Mucosa of rectum (tissue), 2 donors: ENCODE data around the gene CLK2.
"Not testable (repeated sequence)": the region's sequence is repeated elsewhere in the genome, so short reads cannot be mapped to it uniquely, and the experiment has no call there.

Experiments
- H3K27ac ChIP-seq, 2 donors: one replicate each; pipeline ENCODE4 v1.7.0; 2013; ENCODE audit warnings: inconsistent platforms in 2 of 2, low read depth in 2 of 2, low read length in 2 of 2
- H3K27me3 ChIP-seq, 2 donors: one replicate each; pipeline ENCODE4 v1.7.0; 2013; ENCODE audit warnings: low read length in 2 of 2; ENCODE audit not compliant: control insufficient read depth in 2 of 2, insufficient read depth in 2 of 2
- H3K36me3 ChIP-seq, 2 donors: one replicate each; pipeline ENCODE4 v1.7.0; 2013; ENCODE audit warnings: low read length in 2 of 2; ENCODE audit not compliant: control insufficient read depth in 2 of 2, insufficient read depth in 2 of 2
- H3K4me1 ChIP-seq, 2 donors: one replicate each; pipeline ENCODE4 v1.7.0; 2013; ENCODE audit warnings: low read length in 2 of 2, mild to moderate bottlenecking in 1 of 2; ENCODE audit not compliant: control insufficient read depth in 2 of 2, insufficient read depth in 2 of 2
- H3K4me3 ChIP-seq, 2 donors: one replicate each; pipeline ENCODE4 v1.7.0; 2013; ENCODE audit warnings: low read length in 2 of 2
- H3K9ac ChIP-seq, 2 donors: one replicate each; pipeline ENCODE4 v1.7.0; 2013; ENCODE audit warnings: low read length in 2 of 2, low read depth in 1 of 2, mild to moderate bottlenecking in 1 of 2
- H3K9me3 ChIP-seq, 2 donors: one replicate each; pipeline ENCODE4 v1.7.0; 2013; ENCODE audit warnings: low read length in 2 of 2; ENCODE audit not compliant: control insufficient read depth in 2 of 2
- donor health status: healthy.
- donor health status: Normal muscosa, but diverticular disease.

The CLK2 gene

DNA sequence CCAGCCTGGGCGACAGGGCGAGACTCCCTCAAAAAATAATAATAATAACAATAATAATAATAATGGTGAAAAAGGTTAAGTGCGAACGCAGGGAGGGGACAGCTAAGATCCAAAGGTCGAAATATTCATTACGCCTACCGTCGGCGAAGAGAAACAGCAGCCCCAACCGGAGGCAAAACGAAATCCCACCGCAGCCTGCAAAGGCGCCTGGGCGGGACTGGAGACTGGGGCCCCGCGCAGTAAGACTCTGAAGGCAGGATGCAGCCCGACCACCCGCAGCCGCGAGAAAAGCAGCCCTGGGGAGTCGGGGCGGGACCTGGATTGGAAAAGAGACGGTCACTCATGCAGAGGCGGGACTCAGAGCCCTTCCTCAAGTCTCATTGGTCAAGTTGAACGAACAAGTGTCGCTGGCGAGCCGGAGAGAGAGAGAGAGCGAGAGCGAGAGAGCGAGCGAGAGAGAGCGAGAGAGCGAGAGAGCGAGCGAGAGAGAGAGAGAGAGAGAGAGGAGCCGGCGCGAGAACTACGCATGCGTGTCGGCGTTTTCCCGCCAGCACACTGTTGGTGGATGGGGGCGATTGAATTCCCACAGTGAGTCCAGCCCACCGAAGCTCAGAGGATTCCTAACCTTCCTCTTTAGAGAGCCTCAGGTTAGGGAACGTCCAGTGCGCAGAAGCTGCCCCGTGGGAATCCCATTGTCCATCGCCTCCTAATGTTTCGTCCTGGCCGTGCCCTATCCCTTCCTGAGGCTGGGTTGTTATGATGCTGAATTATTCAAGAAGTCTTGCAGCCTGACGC is 28.7 kb downstream of the CLK2 start:
- H3K27me3 ChIP-seq: no peaks in the 10 kb centered on the region
- H3K36me3 ChIP-seq: no peaks in the 10 kb centered on the region
- no peaks in the 10 kb centered on the region for H3K9me3 ChIP-seq
- H3K4me1 ChIP-seq: peaks cover 24 to 26% of the 10 kb centered on the region in 2 donors
- peak overlapping the region; percentile 81 to 84 for H3K9ac ChIP-seq
- peak overlapping the region; percentile 90 to 92 for H3K27ac ChIP-seq
- peak overlapping the region; percentile 83 to 95 for H3K4me3 ChIP-seq

DNA sequence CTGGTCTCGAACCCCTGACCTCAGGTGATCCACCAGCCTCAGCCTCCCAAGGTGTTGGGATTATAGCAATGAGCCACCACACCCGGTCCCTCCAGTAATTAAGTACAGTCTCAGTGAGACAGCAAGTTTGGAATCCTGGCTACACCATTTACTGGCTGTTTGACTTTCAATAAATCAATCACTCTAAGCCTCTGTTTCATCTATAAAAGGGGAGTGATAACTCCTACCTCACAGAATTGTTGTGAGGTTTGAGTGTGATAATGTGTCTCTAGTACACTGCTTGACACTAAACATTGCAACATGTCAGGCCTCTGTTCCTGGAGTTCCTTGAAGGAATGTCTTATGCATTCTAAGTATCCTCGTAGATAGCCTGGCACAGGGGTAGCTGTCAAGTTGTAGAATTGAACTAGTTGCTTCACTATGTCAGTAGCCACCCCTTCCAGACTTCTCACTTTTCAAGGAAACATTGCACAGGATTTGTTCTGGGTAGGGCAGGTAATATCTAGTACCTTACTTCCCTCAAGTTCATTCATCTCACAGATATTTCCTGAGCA is 30.4 kb downstream of the CLK2 start:
- Histone ChIP-seq H3K27me3 (no peaks in the 10 kb centered on the region), H3K36me3 (peaks cover 1 to 4% of the 10 kb centered on the region in 2 donors), H3K4me1 (peaks cover 24 to 26% of the 10 kb centered on the region in 2 donors), H3K9ac (no peak overlapping the region), H3K9me3 (no peaks in the 10 kb centered on the region), H3K27ac (peak overlapping the region; percentile 90 to 92), H3K4me3 (peak overlapping the region in 1 of 2 donors; percentile 95)

DNA sequence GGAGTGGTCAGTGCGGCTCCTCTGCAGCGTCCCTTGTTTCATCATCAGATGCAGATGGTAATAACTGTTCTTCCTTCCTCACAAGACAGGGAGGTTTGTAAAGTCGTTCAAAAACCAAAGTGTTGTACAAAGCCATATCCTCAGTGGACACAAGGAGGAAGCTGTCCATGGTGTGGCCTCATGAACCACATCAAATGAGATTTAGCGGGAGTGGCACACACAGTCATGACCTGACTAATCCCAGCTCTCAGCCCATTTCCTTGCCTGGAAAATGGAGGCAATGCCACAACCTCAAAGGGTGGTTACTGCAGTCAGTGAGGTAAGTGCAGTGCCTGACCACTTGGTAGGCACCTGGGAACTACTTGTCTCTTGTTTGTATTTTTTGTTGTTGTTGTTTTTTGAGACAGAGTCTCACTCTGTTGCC is 31.5 kb downstream of the CLK2 start:
- Histone ChIP-seq H3K36me3 (peaks cover 6 to 11% of the 10 kb centered on the region in 2 donors), H3K9ac (no peak overlapping the region), H3K27ac (peak overlapping the region; percentile 19 to 90), H3K4me3 (no peak overlapping the region), H3K27me3 (no peaks in the 10 kb centered on the region), H3K9me3 (no peaks in the 10 kb centered on the region), H3K4me1 (peaks cover 24 to 26% of the 10 kb centered on the region in 2 donors)

DNA sequence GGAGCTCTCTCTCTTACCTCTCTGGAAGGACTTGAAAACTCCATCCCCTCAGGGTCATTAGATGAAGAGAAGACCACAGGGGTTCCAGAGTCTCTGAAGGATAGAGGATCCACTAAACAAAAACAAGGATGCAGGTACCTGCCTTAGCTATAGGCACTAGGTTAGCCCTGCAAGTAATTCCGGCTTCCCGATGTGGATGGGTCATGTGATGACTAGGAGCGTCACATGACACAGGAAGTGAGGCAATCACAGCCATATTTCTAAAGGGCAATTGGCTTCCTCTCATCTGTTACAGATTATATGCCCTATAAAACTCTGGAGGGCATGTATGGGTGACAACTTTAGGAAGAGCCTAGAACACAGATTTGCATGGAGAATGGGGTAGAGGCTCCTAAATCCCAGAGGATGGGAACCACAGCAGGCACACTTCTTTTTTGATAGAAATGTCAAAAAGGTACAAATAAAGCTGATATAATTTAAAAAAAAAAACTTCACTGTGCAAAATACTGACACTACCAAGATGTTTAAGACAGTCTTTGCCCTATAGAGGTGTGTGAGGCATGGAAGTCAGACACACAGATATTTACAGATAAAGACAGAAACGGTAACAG is 32.1 kb downstream of the CLK2 start:
- H3K4me3 ChIP-seq: peak overlapping the region; percentile 61 to 81
- peak overlapping the region; percentile 27 to 28 for H3K9ac ChIP-seq

DNA sequence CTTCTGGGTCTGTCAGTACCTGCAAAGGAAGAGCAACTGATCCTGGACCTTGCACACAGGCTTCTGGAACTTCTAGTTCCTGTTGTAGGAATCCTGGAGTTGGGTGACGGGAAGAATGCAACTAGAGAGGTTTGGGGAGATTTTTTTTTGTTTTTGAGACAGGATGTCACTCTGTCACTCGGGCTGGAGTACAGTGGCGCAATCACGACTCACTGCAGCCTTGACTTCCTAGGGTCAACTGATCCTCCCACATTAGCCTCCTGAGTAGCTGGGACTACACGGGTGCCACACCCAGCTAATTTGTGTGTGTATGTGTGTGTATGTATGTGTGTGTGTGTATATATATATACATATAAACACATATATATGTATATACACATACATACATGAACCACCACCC is 36.9 kb downstream of the CLK2 start:
- Histone ChIP-seq H3K27ac (no peak overlapping the region), H3K27me3 (no peaks in the 10 kb centered on the region), H3K9ac (no peak overlapping the region), H3K9me3 (no peaks in the 10 kb centered on the region), H3K36me3 (peaks cover 16 to 24% of the 10 kb centered on the region in 2 donors), H3K4me1 (peaks cover 2 to 8% of the 10 kb centered on the region in 2 donors), H3K4me3 (no peak overlapping the region)

More for the DNA sequence above, 32.1 kb downstream of the CLK2 start:
- H3K27ac ChIP-seq: peak overlapping the region; percentile 19 to 90
- H3K36me3 ChIP-seq: peaks cover 13 to 17% of the 10 kb centered on the region in 2 donors
- no peaks in the 10 kb centered on the region for H3K27me3 ChIP-seq
- H3K4me1 ChIP-seq: peaks cover 24 to 26% of the 10 kb centered on the region in 2 donors
- no peaks in the 10 kb centered on the region for H3K9me3 ChIP-seq

DNA sequence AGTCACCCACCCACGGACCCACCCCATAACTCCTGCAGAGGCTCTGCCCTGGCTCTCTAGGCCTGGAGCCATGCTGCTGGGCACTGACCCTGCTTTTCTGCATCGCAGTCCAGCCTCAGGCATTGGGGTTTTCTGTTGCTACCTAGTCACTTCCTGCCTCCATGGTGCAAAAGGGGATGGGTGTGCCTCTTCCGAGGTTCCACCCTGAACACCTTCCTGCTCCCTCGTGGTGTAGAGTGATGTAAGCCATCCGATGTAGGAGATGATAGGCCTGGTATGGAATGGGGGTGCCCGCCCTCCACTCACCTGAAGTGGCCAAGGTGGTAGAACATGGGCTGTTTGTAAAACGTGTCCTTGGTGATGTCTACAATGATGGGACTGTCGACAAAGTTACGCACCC is 37.9 kb downstream of the CLK2 start:
- H3K9me3 ChIP-seq, H3K27ac ChIP-seq, H3K9ac ChIP-seq, H3K4me3 ChIP-seq, H3K4me1 ChIP-seq, H3K27me3 ChIP-seq: not testable (repeated sequence)
- peaks cover 16 to 24% of the 10 kb centered on the region in 2 donors for H3K36me3 ChIP-seq

DNA sequence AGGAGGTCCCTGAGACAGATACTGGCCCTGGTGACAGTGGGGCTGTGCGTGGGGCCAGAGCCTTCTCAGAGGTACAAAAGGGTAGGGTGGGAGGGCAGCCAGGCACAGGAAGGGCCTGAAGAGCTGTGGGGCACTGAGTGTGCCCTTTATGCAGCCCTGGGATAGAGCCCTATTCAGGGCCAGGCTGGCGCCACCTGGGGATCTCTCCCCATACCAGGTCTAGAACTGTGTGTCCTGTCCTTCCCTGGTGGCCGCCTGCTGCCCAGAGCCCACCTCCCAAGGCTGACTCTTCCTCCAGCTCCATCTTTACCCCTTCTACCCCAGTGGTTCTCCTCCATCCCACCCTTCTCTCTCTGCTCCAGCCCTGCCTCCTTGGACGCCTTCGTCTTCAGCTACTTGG is 39.8 kb downstream of the CLK2 start:
- not testable (repeated sequence) for H3K27ac ChIP-seq, H3K9me3 ChIP-seq, H3K9ac ChIP-seq, H3K4me1 ChIP-seq, H3K4me3 ChIP-seq, H3K27me3 ChIP-seq
- peaks cover 16 to 23% of the 10 kb centered on the region in 2 donors for H3K36me3 ChIP-seq

GRCh38 chr1:155232001-155232978 is 41.0 kb downstream of the CLK2 start:
- H3K27ac ChIP-seq, H3K4me3 ChIP-seq, H3K9ac ChIP-seq, H3K9me3 ChIP-seq, H3K4me1 ChIP-seq, H3K27me3 ChIP-seq: not testable (repeated sequence)
- peaks cover 14 to 16% of the 10 kb centered on the region in 2 donors for H3K36me3 ChIP-seq

DNA sequence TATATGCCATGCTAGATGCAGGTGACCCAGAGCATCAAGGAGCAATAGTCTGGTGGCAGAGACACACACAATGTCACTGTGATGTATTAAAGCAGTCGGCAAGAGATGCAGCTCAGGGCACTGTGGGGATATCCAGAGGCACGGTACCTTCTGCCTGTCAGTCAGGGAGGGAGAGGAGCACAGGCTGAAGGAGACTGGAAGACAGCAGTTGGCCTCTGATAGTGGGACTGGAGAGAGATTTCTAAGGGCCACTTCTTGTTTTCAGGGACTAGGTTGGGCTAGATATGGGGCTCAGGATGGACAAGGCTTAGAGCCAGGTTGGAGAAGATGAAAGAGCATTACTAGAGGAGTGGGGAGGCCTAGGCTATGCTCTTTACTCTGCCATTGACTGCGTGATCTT is 42.0 kb downstream of the CLK2 start:
- peaks cover 11 to 14% of the 10 kb centered on the region in 2 donors for H3K4me1 ChIP-seq
- H3K36me3 ChIP-seq: not testable (repeated sequence)

More for the DNA sequence above, 42.0 kb downstream of the CLK2 start:
- H3K27me3 ChIP-seq, H3K27ac ChIP-seq, H3K4me3 ChIP-seq, H3K9ac ChIP-seq, H3K9me3 ChIP-seq: not testable (repeated sequence)
